Neuronal stem cell (in vitro differentiated cells): ENCODE data around the gene SULF2.

ENCODE experiments used
- DNase-seq: peaks from one replicate; pipeline ENCODE4 v3.0.0-alpha.2; 2013; ENCODE audit warnings: low spot score
- H2AFZ ChIP-seq: one replicate; pipeline ENCODE4 v1.6.1; 2013; ENCODE audit warnings: mild to moderate bottlenecking, low read length, inconsistent platforms
- H2AK5ac ChIP-seq: 2 replicates; pipeline ENCODE4 v1.6.1; 2013; ENCODE audit warnings: low read depth, mild to moderate bottlenecking, inconsistent platforms, low read length, moderate library complexity, mixed read lengths
- H2BK120ac ChIP-seq: 2 replicates; pipeline ENCODE4 v1.6.1; 2013; ENCODE audit warnings: low read depth, mild to moderate bottlenecking, inconsistent platforms, low read length, moderate library complexity, mixed read lengths
- H2BK12ac ChIP-seq: one replicate; pipeline ENCODE4 v1.6.1; 2013; ENCODE audit warnings: low read length, inconsistent platforms
- H2BK15ac ChIP-seq: 2 replicates; pipeline ENCODE4 v1.6.1; 2013; ENCODE audit warnings: mild to moderate bottlenecking, low read length, inconsistent platforms, mixed read lengths
- H2BK5ac ChIP-seq: one replicate; pipeline ENCODE4 v1.6.1; 2013; ENCODE audit warnings: inconsistent platforms, mild to moderate bottlenecking, low read length, moderate library complexity
- H3K14ac ChIP-seq: one replicate; pipeline ENCODE4 v1.6.1; 2013; ENCODE audit warnings: low read length, inconsistent platforms
- H3K18ac ChIP-seq: 2 replicates; pipeline ENCODE4 v1.6.1; 2013; ENCODE audit warnings: low read length, inconsistent platforms
- H3K23ac ChIP-seq: 2 replicates; pipeline ENCODE4 v1.6.1; 2013; ENCODE audit warnings: low read depth, mild to moderate bottlenecking, mixed read lengths, low read length, inconsistent platforms; ENCODE audit not compliant: poor library complexity
- H3K27ac ChIP-seq: replicated peaks from 3 replicates; pipeline ENCODE4 v1.5.1; 2013; ENCODE audit warnings: low read length, inconsistent platforms
- H3K27me3 ChIP-seq, 3 experiments: 2 replicates each; pipeline ENCODE4 v1.6.1; 2013; ENCODE audit warnings: low read length in 3 of 3, mild to moderate bottlenecking in 2 of 3, inconsistent platforms in 1 of 3, low read depth in 1 of 3, mixed read lengths in 1 of 3, moderate library complexity in 1 of 3; ENCODE audit not compliant: control insufficient read depth in 3 of 3, insufficient read depth in 3 of 3
- H3K36me3 ChIP-seq, 2 donors: replicated peaks in 1 of 2; 2 replicates each; pipeline ENCODE4 v1.6.1; 2013; ENCODE audit warnings: low read length in 2 of 2; ENCODE audit not compliant: control insufficient read depth in 2 of 2, insufficient read depth in 2 of 2
- H3K4ac ChIP-seq: 2 replicates; pipeline ENCODE4 v1.6.1; 2013; ENCODE audit warnings: inconsistent platforms, mild to moderate bottlenecking, low read length, moderate library complexity
- H3K4me1 ChIP-seq, 2 donors: 1 replicate in 1 of 2; 2 replicates in 1 of 2; pipeline ENCODE4 v1.6.1; 2013; ENCODE audit warnings: low read length in 2 of 2, low read depth in 1 of 2; ENCODE audit not compliant: control insufficient read depth in 2 of 2, insufficient read depth in 1 of 2
- H3K4me2 ChIP-seq: one replicate; pipeline ENCODE4 v1.6.1; 2013; ENCODE audit warnings: mild to moderate bottlenecking, low read length, inconsistent platforms; ENCODE audit not compliant: insufficient read depth, poor library complexity, severe bottlenecking
- H3K4me3 ChIP-seq, 2 donors: 2 replicates each; pipeline ENCODE4 v1.5.1; 2013; ENCODE audit warnings: low read length in 2 of 2, mild to moderate bottlenecking in 2 of 2, inconsistent platforms in 1 of 2, moderate library complexity in 1 of 2
- H3K79me1 ChIP-seq: one replicate; pipeline ENCODE4 v1.6.1; 2013; ENCODE audit warnings: low read depth, mild to moderate bottlenecking, inconsistent platforms, low read length, moderate library complexity
- H3K9ac ChIP-seq: one replicate; pipeline ENCODE4 v1.6.1; 2013; ENCODE audit warnings: mild to moderate bottlenecking, low read depth, low read length, inconsistent platforms; ENCODE audit not compliant: poor library complexity
- H3K9me3 ChIP-seq, 2 donors: replicated peaks in 1 of 2; 2 replicates each; pipeline versions ENCODE3 to v1.6.1; 2013; ENCODE audit warnings: low read length in 2 of 2, mild to moderate bottlenecking in 2 of 2, inconsistent platforms in 1 of 2, low read depth in 1 of 2, mixed read lengths in 1 of 2, moderate library complexity in 1 of 2; ENCODE audit not compliant: control insufficient read depth in 2 of 2, insufficient read depth in 1 of 2
- H4K8ac ChIP-seq: one replicate; pipeline ENCODE4 v1.6.1; 2013; ENCODE audit warnings: low read depth, mild to moderate bottlenecking, inconsistent platforms, low read length, moderate library complexity
- H4K91ac ChIP-seq: one replicate; pipeline ENCODE4 v1.6.1; 2013; ENCODE audit warnings: low read length, low read depth, mild to moderate bottlenecking, inconsistent platforms; ENCODE audit not compliant: poor library complexity
- WGBS, 2 donors: extraction: QIAGEN DNeasy Blood & Tissue Kit; methylation state at CpG; one replicate each; pipeline ENCODE4 v1.1.7; 2013; ENCODE audit warnings: missing lambda C conversion rate in 2 of 2, mixed read lengths in 1 of 2; ENCODE audit not compliant: insufficient read length in 2 of 2, insufficient replicate concordance in 1 of 2; ENCODE audit errors: extremely low coverage in 2 of 2; 5-methylcytosine and 5-hydroxymethylcytosine counted together

The SULF2 gene

DNA sequence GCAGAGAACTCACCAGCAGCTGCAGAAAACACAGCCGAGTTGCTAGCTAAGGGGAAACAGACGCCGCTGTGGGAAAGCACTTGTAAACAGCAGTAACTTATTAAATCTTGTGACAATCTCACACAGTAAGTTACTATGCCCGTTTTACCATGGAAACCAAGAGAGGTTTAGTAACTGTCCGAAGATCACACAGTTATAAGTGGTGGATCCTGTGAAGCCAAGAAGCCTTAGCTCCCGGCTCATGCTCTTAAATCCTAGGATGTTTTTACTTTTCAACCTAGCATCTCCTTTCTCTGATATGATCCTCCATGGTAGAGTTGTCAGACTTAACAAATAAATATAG is 1.5 kb upstream of the SULF2 start:
- peak overlapping the region in 1 of 2 donors; percentile 80 for H3K4me3 ChIP-seq
- peaks cover 14 to 26% of the 10 kb centered on the region in 2 donors for H3K4me1 ChIP-seq

DNA sequence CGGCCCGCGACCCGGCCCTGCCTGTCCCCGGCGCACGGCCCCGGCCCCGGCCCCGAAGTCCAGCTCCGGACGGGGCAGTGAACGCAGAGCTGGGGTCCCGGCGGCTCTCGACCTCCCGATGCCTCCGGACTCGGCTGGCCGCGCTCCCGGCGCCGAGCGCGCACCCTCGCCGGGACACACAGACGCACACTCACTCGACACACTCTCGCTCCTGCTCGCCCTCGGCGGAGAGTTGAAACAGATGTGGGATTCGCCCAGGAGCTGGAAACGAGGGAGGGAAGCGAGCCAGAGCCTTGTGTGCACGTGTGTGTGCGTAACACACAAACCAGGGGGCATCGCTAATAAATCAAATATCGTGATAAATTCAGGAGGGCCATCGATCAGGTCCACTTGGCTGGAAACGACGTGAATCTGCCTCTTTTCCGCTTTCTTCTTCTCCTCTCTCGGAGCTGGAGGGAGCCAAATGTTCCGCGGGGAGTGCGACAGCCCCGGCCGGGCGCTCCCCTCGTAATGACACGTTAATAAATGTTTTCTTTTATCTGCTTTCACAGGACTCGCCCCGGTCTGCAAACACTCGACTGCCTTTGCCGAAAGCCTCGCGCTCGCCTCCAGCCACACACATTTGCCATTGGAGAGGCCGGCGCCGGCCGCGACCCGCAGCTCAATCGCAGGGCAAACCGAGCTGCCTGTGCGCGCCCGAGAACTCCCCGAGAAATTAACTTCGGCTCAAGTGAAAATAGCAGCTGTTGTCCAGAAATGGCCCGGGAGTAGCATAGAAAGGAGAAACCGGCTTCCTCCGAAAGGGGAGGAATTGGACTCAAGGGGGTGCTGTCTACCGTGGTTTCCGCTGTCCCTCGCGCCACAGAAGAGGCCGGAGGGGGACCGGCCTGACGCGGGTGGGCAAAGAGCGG is 828 bp upstream of the SULF2 start:
- peaks cover 14 to 25% of the 10 kb centered on the region in 2 donors for H3K4me1 ChIP-seq
- H3K4me3 ChIP-seq = peak overlapping the region; percentile 80 to 81
- H3K36me3 ChIP-seq = no peaks in the 10 kb centered on the region
- H3K9me3 ChIP-seq = no peaks in the 10 kb centered on the region
- H3K18ac ChIP-seq = peak overlapping the region; percentile 61
- H3K14ac ChIP-seq = no peak overlapping the region
- peak overlapping the region; percentile 58 for H3K23ac ChIP-seq
- H4K91ac ChIP-seq = no peak overlapping the region
- no peak overlapping the region for H2BK5ac ChIP-seq
- H3K79me1 ChIP-seq = peaks cover 1% of the 10 kb centered on the region
- H4K8ac ChIP-seq = no peak overlapping the region
- H2AK5ac ChIP-seq = no peak overlapping the region
- no peak overlapping the region for H2BK120ac ChIP-seq
- H3K9ac ChIP-seq = peak overlapping the region; percentile 51
- H3K4me2 ChIP-seq = peak overlapping the region; percentile 74
- peaks cover 0 to 7% (median 0%) of the 10 kb centered on the region in 3 experiments for H3K27me3 ChIP-seq
- DNase-seq = peak; percentile 83
- peak overlapping the region; percentile 68 for H2BK12ac ChIP-seq
- no peak overlapping the region for H2BK15ac ChIP-seq
- H2AFZ ChIP-seq = peak overlapping the region; percentile 94
- no peak overlapping the region for H3K4ac ChIP-seq
- peak overlapping the region; percentile 37 for H3K27ac ChIP-seq
- WGBS, 2 donors = no CpG with 5 or more reads among the region's 86 CpGs

More for the DNA sequence above, 1.5 kb upstream of the SULF2 start:
- Histone ChIP-seq H2BK5ac (no peak overlapping the region), H2AK5ac (no peak overlapping the region), H2BK12ac (no peak overlapping the region), H3K18ac (no peak overlapping the region), H3K79me1 (no peaks in the 10 kb centered on the region), H3K27ac (no peak overlapping the region), H3K4me2 (peak overlapping the region; percentile 74), H2AFZ (peak overlapping the region; percentile 94), H4K8ac (no peak overlapping the region), H2BK15ac (no peak overlapping the region), H3K9me3 (no peaks in the 10 kb centered on the region), H3K9ac (no peak overlapping the region), H3K4ac (no peak overlapping the region), H3K36me3 (no peaks in the 10 kb centered on the region), H4K91ac (no peak overlapping the region), H3K14ac (no peak overlapping the region), H2BK120ac (no peak overlapping the region), H3K23ac (no peak overlapping the region), H3K27me3 (peaks cover 0 to 7% (median 0%) of the 10 kb centered on the region in 3 experiments)
- DNase-seq = no peak
- WGBS, 2 donors = no CpG with 5 or more reads among the region's 6 CpGs

DNA sequence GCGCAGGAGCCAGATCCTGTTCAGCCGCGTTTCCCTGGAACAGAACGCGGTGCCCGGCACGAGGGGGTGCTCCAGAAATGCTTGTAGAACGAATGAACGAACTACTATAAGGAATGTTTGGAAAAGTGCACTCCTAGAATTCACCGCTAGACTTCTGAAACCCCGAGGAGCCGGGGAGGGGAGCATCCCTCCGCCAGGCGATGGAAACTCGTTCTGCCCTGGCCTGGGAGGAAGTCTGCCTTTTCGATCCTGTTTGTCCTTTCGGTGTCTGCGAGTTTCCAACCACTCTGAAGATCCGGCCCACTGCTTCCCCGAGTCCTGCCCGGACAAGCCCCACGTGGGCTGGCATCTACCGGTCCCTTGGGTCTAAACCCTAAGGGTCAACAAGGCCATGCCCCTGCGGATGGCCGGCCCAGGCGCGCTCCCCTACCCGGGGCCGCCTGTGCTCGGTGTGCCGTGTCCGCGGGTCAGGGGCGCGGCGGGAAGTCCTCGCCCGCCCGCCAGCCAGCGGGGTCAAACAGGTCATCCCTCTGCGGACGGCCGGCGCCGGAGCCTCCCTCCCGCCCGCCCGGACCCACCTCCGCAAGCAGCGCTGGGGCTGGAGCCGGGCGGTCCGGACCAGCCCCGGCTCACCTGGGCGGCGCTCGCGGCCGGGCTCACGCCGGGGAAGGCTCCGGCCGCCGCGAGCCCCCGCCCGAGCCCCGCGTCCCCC is 526 bp downstream of the SULF2 start:
- no peak for DNase-seq
- no peak overlapping the region for H2AK5ac ChIP-seq
- peak overlapping the region; percentile 64 for H2BK12ac ChIP-seq
- no peak overlapping the region for H3K27ac ChIP-seq
- H3K9me3 ChIP-seq = no peaks in the 10 kb centered on the region
- peaks cover 14 to 23% of the 10 kb centered on the region in 2 donors for H3K4me1 ChIP-seq
- peak overlapping the region; percentile 72 for H3K4me2 ChIP-seq
- no peaks in the 10 kb centered on the region for H3K36me3 ChIP-seq
- H2BK120ac ChIP-seq = no peak overlapping the region
- peak overlapping the region; percentile 74 for H3K23ac ChIP-seq
- peaks cover 1% of the 10 kb centered on the region for H3K79me1 ChIP-seq
- no peak overlapping the region for H4K91ac ChIP-seq
- no peak overlapping the region for H2BK5ac ChIP-seq
- H3K18ac ChIP-seq = peak overlapping the region; percentile 87
- H3K4me3 ChIP-seq = peak overlapping the region; percentile 80 to 84
- H4K8ac ChIP-seq = no peak overlapping the region
- H3K9ac ChIP-seq = peak overlapping the region; percentile 89
- peak overlapping the region; percentile 93 for H2BK15ac ChIP-seq
- peak overlapping the region; percentile 91 for H2AFZ ChIP-seq
- no peak overlapping the region for H3K4ac ChIP-seq
- no peak overlapping the region for H3K14ac ChIP-seq
- peaks cover 0 to 4% (median 0%) of the 10 kb centered on the region in 3 experiments for H3K27me3 ChIP-seq
- no CpG with 5 or more reads among the region's 69 CpGs for WGBS, 2 donors
